Measurements from ENCODE around the gene PEX16.

DNA sequence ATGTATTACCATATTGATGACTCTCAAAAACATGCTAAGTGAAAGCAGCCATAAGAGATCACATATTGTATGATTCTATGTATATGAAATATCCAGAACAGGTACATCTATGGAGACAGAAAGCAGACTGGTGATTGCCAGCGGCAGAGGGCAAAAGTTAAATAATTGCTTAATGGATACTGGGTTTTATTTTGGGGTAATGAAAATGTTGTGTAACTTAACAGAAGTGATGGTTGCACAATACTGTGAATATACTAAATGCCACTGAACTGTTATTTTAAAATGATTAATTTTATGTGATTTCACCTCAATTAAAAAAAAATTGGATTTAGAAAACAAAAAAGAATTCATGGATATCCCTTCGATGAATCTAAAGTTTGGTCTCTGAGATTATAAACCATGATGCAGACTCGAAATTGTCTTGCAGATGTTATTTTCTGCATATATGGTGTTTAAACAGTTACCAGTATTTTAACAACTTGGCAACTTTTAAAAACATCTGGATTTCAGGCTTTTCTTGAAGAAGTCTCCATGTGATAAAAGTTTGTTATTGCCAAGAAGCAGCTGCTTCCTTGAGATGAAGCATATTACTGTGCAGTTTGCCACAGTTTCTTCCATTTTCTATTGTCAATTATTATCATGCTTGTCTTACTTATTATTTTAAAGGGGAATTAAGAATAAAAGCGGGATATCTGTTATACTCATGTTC is 42.9 kb upstream of the PEX16 start:
- TF ChIP-seq, protein P1, sequence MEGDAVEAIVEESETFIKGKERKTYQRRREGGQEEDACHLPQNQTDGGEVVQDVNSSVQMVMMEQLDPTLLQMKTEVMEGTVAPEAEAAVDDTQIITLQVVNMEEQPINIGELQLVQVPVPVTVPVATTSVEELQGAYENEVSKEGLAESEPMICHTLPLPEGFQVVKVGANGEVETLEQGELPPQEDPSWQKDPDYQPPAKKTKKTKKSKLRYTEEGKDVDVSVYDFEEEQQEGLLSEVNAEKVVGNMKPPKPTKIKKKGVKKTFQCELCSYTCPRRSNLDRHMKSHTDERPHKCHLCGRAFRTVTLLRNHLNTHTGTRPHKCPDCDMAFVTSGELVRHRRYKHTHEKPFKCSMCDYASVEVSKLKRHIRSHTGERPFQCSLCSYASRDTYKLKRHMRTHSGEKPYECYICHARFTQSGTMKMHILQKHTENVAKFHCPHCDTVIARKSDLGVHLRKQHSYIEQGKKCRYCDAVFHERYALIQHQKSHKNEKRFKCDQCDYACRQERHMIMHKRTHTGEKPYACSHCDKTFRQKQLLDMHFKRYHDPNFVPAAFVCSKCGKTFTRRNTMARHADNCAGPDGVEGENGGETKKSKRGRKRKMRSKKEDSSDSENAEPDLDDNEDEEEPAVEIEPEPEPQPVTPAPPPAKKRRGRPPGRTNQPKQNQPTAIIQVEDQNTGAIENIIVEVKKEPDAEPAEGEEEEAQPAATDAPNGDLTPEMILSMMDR (IDR thresholded peaks at IDR 0.05): no peak
- TF ChIP-seq ZFX (IDR thresholded peaks at IDR 0.05; ENCODE audit: borderline replicate concordance): no peak

Measured in 22Rv1 (cell line).